Activated naive CD8-positive, alpha-beta T cell treated with anti-CD3 and anti-CD28 coated beads, Interleukin-2, amount 10 ng/mL, durations not matched to agents 7 days and 5 days (primary cell): ENCODE measurements around the gene MBTPS2. TPM values are rescaled to one million over a fixed set of nuclear protein-coding genes. Genes with fewer than 3 reads are reported as not detected.

Experiments
- ATAC-seq: fragments of 150-1000 bp; cut with Tn5 transposase; one replicate; pipeline ENCODE4 v1.10.0; 2021; ENCODE audit warnings: low read depth, moderate library complexity
- POLR2A ChIA-PET: fragments of 350-600 bp; sonication (Branson Sonifier 250); formaldehyde crosslinking; loops from one replicate; lab custom pipeline; 2021; ENCODE audit warnings: antibody characterized with exemption; lab: Charles Lee
- DNase-seq: peaks from one replicate; pipeline ENCODE4 v3.0.0; 2021
- H3K27ac Mint-ChIP-seq: one replicate; pipeline ENCODE4 v1.8.0; 2022; ENCODE audit warnings: mild to moderate bottlenecking, mixed read lengths
- H3K27me3 Mint-ChIP-seq: one replicate; pipeline ENCODE4 v1.8.0; 2022; ENCODE audit warnings: mild to moderate bottlenecking, moderate library complexity, mixed read lengths
- H3K36me3 Mint-ChIP-seq: one replicate; pipeline ENCODE4 v1.8.0; 2021; ENCODE audit warnings: mild to moderate bottlenecking, mixed read lengths
- H3K4me1 Mint-ChIP-seq: one replicate; pipeline ENCODE4 v1.8.0; 2021; ENCODE audit warnings: mixed read lengths
- H3K4me3 Mint-ChIP-seq: one replicate; pipeline ENCODE4 v1.8.0; 2022; ENCODE audit warnings: mild to moderate bottlenecking, moderate library complexity, mixed read lengths
- H3K9me3 Mint-ChIP-seq: one replicate; pipeline ENCODE4 v1.8.0; 2021; ENCODE audit warnings: mixed read lengths
- total RNA-seq, 2 experiments: library from RNA; stranded (reverse); gene quantifications; one replicate each; pipeline ENCODE4 v1.2.3, GENCODE V29; 2021

MBTPS2 gene
- total RNA-seq, 2 experiments from 2014 or later, result 8.1 to 9.0 TPM

GRCh38 chrX:21831496-21831895 lies 7.9 kb upstream of the MBTPS2 start:
- Mint-ChIP-seq H3K4me1 (no peaks in the 10 kb centered on the region), H3K4me3 (no peak overlapping the region)
- POLR2A ChIA-PET, result no interaction called here

GRCh38 chrX:21837056-21837455 lies 2.4 kb upstream of the MBTPS2 start:
- no peak overlapping the region for H3K4me3 Mint-ChIP-seq
- no peaks in the 10 kb centered on the region for H3K9me3 Mint-ChIP-seq
- POLR2A ChIA-PET, result no interaction called here
- H3K4me1 Mint-ChIP-seq, result peaks cover 3% of the 10 kb centered on the region
- no peak for ATAC-seq
- no peak overlapping the region for H3K27ac Mint-ChIP-seq
- DNase-seq, result no peak
- no peaks in the 10 kb centered on the region for H3K27me3 Mint-ChIP-seq
- H3K36me3 Mint-ChIP-seq, result peaks cover 3% of the 10 kb centered on the region

More at GRCh38 chrX:21831496-21831895, 7.9 kb upstream of the MBTPS2 start:
- no peaks in the 10 kb centered on the region for H3K9me3 Mint-ChIP-seq
- ATAC-seq, result no peak
- DNase-seq, result no peak
- H3K27ac Mint-ChIP-seq, result no peak overlapping the region
- no peaks in the 10 kb centered on the region for H3K36me3 Mint-ChIP-seq
- H3K27me3 Mint-ChIP-seq, result no peaks in the 10 kb centered on the region

GRCh38 chrX:21838937-21839333 lies 482 bp upstream of the MBTPS2 start:
- H3K4me1 Mint-ChIP-seq, result peaks cover 3% of the 10 kb centered on the region
- DNase-seq (no peak), ATAC-seq (no peak)
- no peaks in the 10 kb centered on the region for H3K9me3 Mint-ChIP-seq
- peak overlapping the region; percentile 89 for H3K4me3 Mint-ChIP-seq
- H3K36me3 Mint-ChIP-seq, result peaks cover 5% of the 10 kb centered on the region
- peak overlapping the region; percentile 88 for H3K27ac Mint-ChIP-seq
- H3K27me3 Mint-ChIP-seq, result no peaks in the 10 kb centered on the region
- POLR2A ChIA-PET, result interaction anchor here (0.7 to 1.4 kb wide), 3 partner anchors 73 to 134 kb away, joined by 3 to 11 read pairs (median 4); no protein-coding TSS in a partner anchor

- peak overlapping the region; percentile 88 for H3K27ac Mint-ChIP-seq
- POLR2A ChIA-PET, result interaction anchor here (1.4 kb wide), 1 partner anchor 74 kb away, joined by 4 read pairs; no protein-coding TSS in a partner anchor
Measured at GRCh38 chrX:21840193-21840545, 752 bp downstream of the MBTPS2 start.

GRCh38 chrX:21843179-21843578 lies 3.8 kb downstream of the MBTPS2 start:
- H3K4me1 Mint-ChIP-seq, result peaks cover 3% of the 10 kb centered on the region
- H3K9me3 Mint-ChIP-seq, result no peaks in the 10 kb centered on the region
- peaks cover 13% of the 10 kb centered on the region for H3K36me3 Mint-ChIP-seq
- H3K27ac Mint-ChIP-seq, result no peak overlapping the region
- H3K4me3 Mint-ChIP-seq, result no peak overlapping the region
- POLR2A ChIA-PET, result no interaction called here
- H3K27me3 Mint-ChIP-seq, result no peaks in the 10 kb centered on the region
- no peak for DNase-seq
- ATAC-seq, result no peak

More at GRCh38 chrX:21840193-21840545, 752 bp downstream of the MBTPS2 start:
- H3K36me3 Mint-ChIP-seq, result peaks cover 8% of the 10 kb centered on the region
- H3K27me3 Mint-ChIP-seq, result no peaks in the 10 kb centered on the region
- peaks cover 3% of the 10 kb centered on the region for H3K4me1 Mint-ChIP-seq
- peak overlapping the region; percentile 89 for H3K4me3 Mint-ChIP-seq
- H3K9me3 Mint-ChIP-seq, result no peaks in the 10 kb centered on the region
- no peak for DNase-seq
- no peak for ATAC-seq

DNA sequence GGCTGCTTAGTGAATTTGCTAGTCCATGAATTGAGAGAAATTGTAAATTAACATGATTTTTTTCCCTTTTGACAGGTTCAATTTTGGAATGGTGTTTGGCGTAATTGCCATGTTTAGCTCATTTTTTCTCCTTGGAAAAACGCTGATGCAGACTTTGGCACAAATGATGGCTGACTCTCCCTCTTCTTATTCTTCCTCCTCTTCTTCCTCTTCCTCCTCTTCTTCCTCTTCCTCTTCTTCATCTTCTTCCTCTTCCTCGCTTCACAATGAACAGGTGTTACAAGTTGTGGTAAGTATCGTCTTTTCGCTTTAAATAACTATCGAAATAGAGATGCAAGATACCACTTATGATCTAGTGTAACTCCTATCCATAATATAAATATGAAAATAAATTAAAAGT lies 5.7 kb downstream of the MBTPS2 start:
- no peaks in the 10 kb centered on the region for H3K9me3 Mint-ChIP-seq
- DNase-seq (no peak), ATAC-seq (no peak)
- POLR2A ChIA-PET, result no interaction called here
- no peaks in the 10 kb centered on the region for H3K27me3 Mint-ChIP-seq
- no peak overlapping the region for H3K27ac Mint-ChIP-seq
- no peak overlapping the region for H3K4me3 Mint-ChIP-seq
- peaks cover 3% of the 10 kb centered on the region for H3K4me1 Mint-ChIP-seq
- H3K36me3 Mint-ChIP-seq, result peaks cover 13% of the 10 kb centered on the region

DNA sequence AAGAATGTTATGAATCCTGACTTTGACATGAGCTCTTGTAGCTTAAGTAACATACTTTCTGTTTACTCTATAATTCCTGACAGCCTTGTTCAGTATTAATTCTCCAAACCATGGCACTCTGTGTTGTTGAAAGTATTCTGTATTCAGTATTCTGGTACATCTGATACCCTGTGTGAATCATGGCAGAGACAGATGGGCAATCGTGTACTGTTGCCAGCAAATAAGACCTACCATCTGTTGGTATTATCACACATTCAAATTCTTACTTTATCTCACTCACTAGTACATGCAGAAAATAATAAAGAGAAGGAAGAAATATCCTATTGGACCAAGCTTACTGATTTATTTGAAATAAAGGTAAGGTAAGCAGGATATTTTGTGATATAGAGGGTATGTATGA lies 7.9 kb downstream of the MBTPS2 start:
- POLR2A ChIA-PET, result no interaction called here
- no peak for DNase-seq
- Mint-ChIP-seq H3K9me3 (no peaks in the 10 kb centered on the region), H3K27me3 (no peaks in the 10 kb centered on the region), H3K4me3 (no peak overlapping the region), H3K36me3 (peaks cover 10% of the 10 kb centered on the region), H3K4me1 (no peaks in the 10 kb centered on the region), H3K27ac (no peak overlapping the region)
- ATAC-seq, result no peak

- POLR2A ChIA-PET, result no interaction called here
- no peaks in the 10 kb centered on the region for H3K27me3 Mint-ChIP-seq
- ATAC-seq (no peak), DNase-seq (no peak)
- no peak overlapping the region for H3K4me3 Mint-ChIP-seq
- H3K27ac Mint-ChIP-seq, result no peak overlapping the region
- H3K36me3 Mint-ChIP-seq, result peaks cover 13% of the 10 kb centered on the region
- peaks cover 2% of the 10 kb centered on the region for H3K4me1 Mint-ChIP-seq
- H3K9me3 Mint-ChIP-seq, result no peaks in the 10 kb centered on the region
Measured at GRCh38 chrX:21853578-21853977, 14.2 kb downstream of the MBTPS2 start.

DNA sequence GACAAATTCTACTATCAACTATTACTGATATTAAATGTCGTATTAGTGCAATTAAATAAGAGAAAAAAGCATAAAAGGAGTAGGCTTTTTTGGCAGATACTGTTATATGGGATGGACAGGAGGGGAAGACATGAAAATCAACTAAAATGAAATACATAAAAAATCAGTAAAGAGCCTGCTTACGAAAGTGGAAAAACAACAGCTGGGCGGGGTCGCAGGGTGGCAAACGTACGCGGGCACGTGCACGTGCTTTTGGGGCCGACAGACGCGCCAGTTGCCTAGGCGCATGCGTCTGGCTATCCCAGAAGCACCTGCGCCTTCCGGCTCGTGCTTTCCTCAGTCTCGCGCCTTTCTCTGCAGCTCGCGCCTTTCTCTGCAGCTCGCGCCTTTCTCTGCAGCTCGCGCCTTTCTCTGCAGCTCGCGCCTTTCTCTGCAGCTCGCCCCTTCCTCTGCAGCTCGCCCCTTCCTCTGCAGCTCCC lies 16.6 kb downstream of the MBTPS2 start, which contains the start of gene YY2:
Gene YY2, plus strand, starts transcription at position 51 of the 479 bp plus-strand sequence. CDS start 498 bp downstream, outside the sequence.
- Mint-ChIP-seq H3K27me3 (no peaks in the 10 kb centered on the region), H3K27ac (no peak within 1 kb of the TSS), H3K4me3 (no peak within 1 kb of the TSS), H3K9me3 (no peaks in the 10 kb centered on the region), H3K36me3 (peaks cover 13% of the 10 kb centered on the region), H3K4me1 (peaks cover 2% of the 10 kb centered on the region)
- DNase-seq, result no peak
- POLR2A ChIA-PET, result no interaction called here
- ATAC-seq, result no peak

GRCh38 chrX:21856504-21856903 lies 17.1 kb downstream of the MBTPS2 start:
- no peak for ATAC-seq
- Mint-ChIP-seq H3K27me3 (no peaks in the 10 kb centered on the region), H3K4me3 (no peak overlapping the region), H3K27ac (no peak overlapping the region), H3K4me1 (peaks cover 2% of the 10 kb centered on the region), H3K36me3 (peaks cover 13% of the 10 kb centered on the region), H3K9me3 (no peaks in the 10 kb centered on the region)
- no peak for DNase-seq
- POLR2A ChIA-PET, result no interaction called here

- Mint-ChIP-seq H3K4me3 (no peak overlapping the region), H3K27ac (no peak overlapping the region), H3K4me1 (peaks cover 4% of the 10 kb centered on the region), H3K36me3 (peaks cover 4% of the 10 kb centered on the region), H3K27me3 (no peaks in the 10 kb centered on the region), H3K9me3 (no peaks in the 10 kb centered on the region)
- DNase-seq (no peak), ATAC-seq (no peak)
- POLR2A ChIA-PET, result no interaction called here
Measured at GRCh38 chrX:21863241-21863640, 23.8 kb downstream of the MBTPS2 start.

GRCh38 chrX:21865436-21865835 lies 26.0 kb downstream of the MBTPS2 start:
- POLR2A ChIA-PET, result no interaction called here
- ATAC-seq, result no peak
- peaks cover 4% of the 10 kb centered on the region for H3K36me3 Mint-ChIP-seq

GRCh38 chrX:21870494-21870893 lies 31.1 kb downstream of the MBTPS2 start:
- H3K9me3 Mint-ChIP-seq, result no peaks in the 10 kb centered on the region

More at GRCh38 chrX:21865436-21865835, 26.0 kb downstream of the MBTPS2 start:
- Mint-ChIP-seq H3K4me3 (no peak overlapping the region), H3K27ac (no peak overlapping the region), H3K27me3 (no peaks in the 10 kb centered on the region), H3K9me3 (no peaks in the 10 kb centered on the region), H3K4me1 (peaks cover 4% of the 10 kb centered on the region)
- no peak for DNase-seq

DNA sequence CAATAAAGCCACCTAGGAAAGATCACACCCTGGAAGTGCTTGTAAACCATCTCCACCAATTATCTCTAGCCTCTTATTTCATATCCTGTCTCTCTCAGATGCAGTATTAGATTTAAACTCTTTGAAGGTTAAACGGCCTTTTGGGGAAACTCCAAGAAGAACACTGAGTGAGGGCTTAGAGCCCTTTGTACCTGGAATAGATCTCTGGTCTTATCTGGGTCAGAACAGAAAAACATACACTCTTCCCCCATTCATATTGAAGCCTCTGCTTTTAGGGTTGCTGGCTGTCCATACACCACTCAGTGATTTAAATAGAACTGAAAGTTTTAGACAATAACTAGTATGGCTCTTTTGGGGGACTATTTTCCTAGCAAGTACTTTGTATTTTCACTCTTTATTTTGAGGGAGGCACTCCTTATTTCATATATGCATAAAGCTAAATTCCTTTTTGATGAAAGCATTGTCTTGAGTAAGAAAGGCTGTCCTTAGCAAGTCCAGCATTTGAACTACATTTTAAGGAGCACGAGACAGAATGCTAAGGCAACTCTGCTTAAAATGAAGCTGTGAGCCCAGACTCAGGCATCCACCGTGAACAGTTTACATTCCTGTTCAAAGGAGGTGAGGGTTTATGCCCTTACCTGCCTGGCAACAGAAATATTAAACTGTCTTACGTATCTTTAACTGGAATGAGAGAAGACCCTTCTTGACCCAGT lies 33.8 kb downstream of the MBTPS2 start:
- POLR2A ChIA-PET, result no interaction called here
- Mint-ChIP-seq H3K27ac (no peak overlapping the region), H3K4me1 (no peaks in the 10 kb centered on the region), H3K4me3 (no peak overlapping the region), H3K27me3 (no peaks in the 10 kb centered on the region), H3K36me3 (peaks cover 4% of the 10 kb centered on the region), H3K9me3 (no peaks in the 10 kb centered on the region)
- DNase-seq (no peak), ATAC-seq (no peak)

More at GRCh38 chrX:21870494-21870893, 31.1 kb downstream of the MBTPS2 start:
- Mint-ChIP-seq H3K4me1 (no peaks in the 10 kb centered on the region), H3K27ac (no peak overlapping the region), H3K4me3 (no peak overlapping the region), H3K36me3 (peaks cover 4% of the 10 kb centered on the region), H3K27me3 (no peaks in the 10 kb centered on the region)
- POLR2A ChIA-PET, result no interaction called here
- DNase-seq (no peak), ATAC-seq (no peak)
